HG03558 (cell line): ENCODE data around the gene SLC24A5.

Experiments
- ATAC-seq: cut with Tn5 transposase; IDR thresholded peaks from one replicate; pipeline ENCODE4 v1.9.1; 2021; ENCODE audit warnings: moderate number of reproducible peaks; ENCODE audit not compliant: unreplicated experiment; ENCODE audit errors: extremely low read depth

The SLC24A5 gene

GRCh38 chr15:48120745-48121144 lies at the start of gene SLC24A5:
Gene SLC24A5 (plus strand): TSS chr15:48120990. CDS start chr15:48121045, 55 bp downstream.
- ATAC-seq = no peak

GRCh38 chr15:48072941-48073340 lies 47.8 kb upstream of the SLC24A5 start:
- ATAC-seq = no peak

- no peak for ATAC-seq
Observed at GRCh38 chr15:48073881-48074280, 46.9 kb upstream of the SLC24A5 start.

- no peak for ATAC-seq
Observed at GRCh38 chr15:48076454-48076853, 44.3 kb upstream of the SLC24A5 start.

GRCh38 chr15:48077616-48078184 lies 43.1 kb upstream of the SLC24A5 start:
- ATAC-seq = no peak

- ATAC-seq = no peak
Observed at GRCh38 chr15:48084759-48085590, 35.8 kb upstream of the SLC24A5 start.

GRCh38 chr15:48085591-48085930 lies 35.2 kb upstream of the SLC24A5 start:
- ATAC-seq = no peak

GRCh38 chr15:48086133-48086532 lies 34.7 kb upstream of the SLC24A5 start:
- no peak for ATAC-seq

- ATAC-seq = no peak
Observed at GRCh38 chr15:48086576-48086975, 34.2 kb upstream of the SLC24A5 start.

GRCh38 chr15:48087844-48088243 lies 32.9 kb upstream of the SLC24A5 start:
- no peak for ATAC-seq

GRCh38 chr15:48089702-48090101 lies 31.1 kb upstream of the SLC24A5 start:
- no peak for ATAC-seq

GRCh38 chr15:48090115-48090514 lies 30.7 kb upstream of the SLC24A5 start:
- ATAC-seq = no peak

GRCh38 chr15:48090666-48091065 lies 30.1 kb upstream of the SLC24A5 start:
- no peak for ATAC-seq

GRCh38 chr15:48091522-48091921 lies 29.3 kb upstream of the SLC24A5 start:
- ATAC-seq = no peak

GRCh38 chr15:48096355-48096786 lies 24.4 kb upstream of the SLC24A5 start:
- ATAC-seq = peak; percentile 89

GRCh38 chr15:48096813-48097212 lies 24.0 kb upstream of the SLC24A5 start:
- no peak for ATAC-seq

- ATAC-seq = no peak
Observed at GRCh38 chr15:48097264-48097663, 23.5 kb upstream of the SLC24A5 start.

- ATAC-seq = no peak
Observed at GRCh38 chr15:48101376-48101961, 19.3 kb upstream of the SLC24A5 start.

- no peak for ATAC-seq
Observed at GRCh38 chr15:48102167-48102566, 18.6 kb upstream of the SLC24A5 start.

GRCh38 chr15:48103647-48104046 lies 17.1 kb upstream of the SLC24A5 start:
- ATAC-seq = no peak

- ATAC-seq = no peak
Observed at GRCh38 chr15:48105936-48106335, 14.9 kb upstream of the SLC24A5 start.

GRCh38 chr15:48109212-48109611 lies 11.6 kb upstream of the SLC24A5 start:
- ATAC-seq = no peak
